GM18873 (cell line): ENCODE results near the gene EPN1.

Source experiments
- ATAC-seq: cut with Tn5 transposase; IDR thresholded peaks from one replicate; pipeline ENCODE4 v1.9.1; 2021; ENCODE audit warnings: mild to moderate bottlenecking, moderate library complexity, moderate number of reproducible peaks; ENCODE audit not compliant: unreplicated experiment, low FRiP score

The EPN1 gene

DNA sequence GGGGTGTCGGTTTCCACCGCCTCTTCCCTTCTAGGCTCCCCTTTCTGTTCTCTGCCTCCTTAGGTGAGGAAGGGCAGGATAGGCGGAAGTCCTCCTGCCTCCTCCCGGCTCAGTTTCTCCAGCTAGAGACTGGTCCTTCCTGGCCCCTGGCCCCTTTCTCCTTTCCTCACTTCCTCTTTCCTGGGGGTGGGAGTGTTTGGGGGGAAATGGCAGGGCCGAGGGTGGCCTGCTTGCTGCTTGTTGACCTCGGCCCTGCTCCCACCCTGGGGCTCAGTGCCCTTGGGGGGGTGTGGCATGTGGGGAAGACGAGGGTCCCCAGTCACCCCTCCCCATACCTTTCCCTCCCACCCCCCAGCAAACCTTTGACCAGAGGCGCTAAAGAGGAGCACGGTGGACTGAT lies 15.2 kb upstream of the EPN1 start:
- no peak for ATAC-seq

GRCh38 chr19:55660404-55660803 lies 14.6 kb upstream of the EPN1 start:
- ATAC-seq, result no peak

DNA sequence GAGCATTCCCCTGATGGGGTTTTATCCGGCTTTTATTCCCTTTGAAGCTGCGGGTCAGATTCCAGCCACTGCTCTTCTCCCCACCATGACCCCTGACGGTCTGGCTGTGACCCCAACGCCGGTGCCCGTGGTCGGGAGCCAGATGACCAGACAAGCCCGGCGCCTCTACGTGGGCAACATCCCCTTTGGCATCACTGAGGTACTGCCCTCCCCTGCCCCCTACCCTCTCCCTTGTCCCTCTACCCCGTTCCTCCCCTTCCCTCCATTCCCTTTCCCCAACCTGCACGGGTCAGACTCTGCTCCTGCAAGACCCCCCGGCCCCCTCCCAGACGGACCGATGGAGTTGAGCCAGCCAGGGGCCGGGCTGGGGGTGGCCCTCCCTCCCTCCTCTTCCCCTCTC lies 14.0 kb upstream of the EPN1 start:
- no peak for ATAC-seq

- no peak for ATAC-seq
Observed at GRCh38 chr19:55661826-55662225, 13.2 kb upstream of the EPN1 start.

GRCh38 chr19:55663846-55664536 lies 11.0 kb upstream of the EPN1 start:
- no peak for ATAC-seq

GRCh38 chr19:55666343-55667005 lies 8.6 kb upstream of the EPN1 start:
- no peak for ATAC-seq

GRCh38 chr19:55667006-55667381 lies 8.0 kb upstream of the EPN1 start:
- no peak for ATAC-seq

DNA sequence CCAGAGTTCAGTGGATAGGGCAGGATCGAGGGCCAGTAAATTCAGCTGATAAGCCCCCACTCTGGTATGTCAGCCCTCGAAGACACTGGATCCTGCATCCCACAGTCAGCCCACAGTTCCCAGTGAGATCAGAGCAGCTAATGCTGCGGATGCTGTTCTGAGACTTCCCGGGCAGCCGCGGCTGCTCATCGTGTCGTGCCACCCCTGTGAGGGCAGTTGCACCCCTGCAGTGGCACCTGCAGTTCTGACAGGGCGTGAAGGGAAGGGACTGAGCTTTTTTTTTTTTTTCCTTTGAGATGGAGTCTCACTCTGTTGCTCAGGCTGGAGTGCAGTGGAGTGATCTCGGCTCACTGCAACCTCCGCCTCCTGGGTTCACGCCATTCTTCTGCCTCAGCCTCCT lies 7.5 kb upstream of the EPN1 start:
- no peak for ATAC-seq

GRCh38 chr19:55667958-55668357 lies 7.1 kb upstream of the EPN1 start:
- no peak for ATAC-seq

GRCh38 chr19:55668603-55669348 lies 6.2 kb upstream of the EPN1 start:
- no peak for ATAC-seq

DNA sequence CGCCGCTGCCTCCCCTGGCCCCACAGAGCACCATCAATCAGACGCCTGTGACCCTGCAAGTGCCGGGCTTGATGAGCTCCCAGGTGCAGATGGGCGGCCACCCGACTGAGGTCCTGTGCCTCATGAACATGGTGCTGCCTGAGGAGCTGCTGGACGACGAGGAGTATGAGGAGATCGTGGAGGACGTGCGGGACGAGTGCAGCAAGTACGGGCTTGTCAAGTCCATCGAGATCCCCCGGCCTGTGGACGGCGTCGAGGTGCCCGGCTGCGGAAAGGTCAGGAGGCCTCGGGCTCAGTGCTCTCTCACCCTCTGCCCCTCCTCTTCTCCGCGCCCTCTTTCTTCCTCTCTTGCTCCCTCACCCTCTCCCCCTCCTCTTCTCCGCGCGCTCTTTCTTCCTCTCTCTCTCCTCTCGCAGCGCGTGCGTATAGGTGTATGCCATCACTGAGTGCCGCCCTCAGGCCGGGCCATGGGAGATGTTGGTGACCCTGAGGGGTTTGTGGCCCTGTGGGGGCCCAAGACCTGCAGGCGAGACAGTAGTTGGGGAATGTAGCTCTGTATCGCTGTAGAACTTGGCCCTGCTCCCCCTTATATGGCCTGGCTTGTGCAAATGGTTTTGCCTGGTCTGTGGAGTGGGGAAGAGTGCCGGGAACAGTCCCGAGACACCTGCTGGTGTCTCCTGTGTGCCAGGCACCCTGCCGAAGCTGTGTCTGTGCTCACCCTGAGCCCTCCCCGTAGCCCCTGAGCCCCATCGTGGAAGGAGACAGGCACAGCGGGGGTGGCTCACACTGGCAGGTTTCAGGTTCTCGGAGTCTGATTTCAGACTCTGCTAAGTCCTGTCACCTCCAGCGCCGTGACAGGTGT lies 5.4 kb upstream of the EPN1 start:
- no peak for ATAC-seq

GRCh38 chr19:55670280-55671053 lies 4.6 kb upstream of the EPN1 start:
- no peak for ATAC-seq

- no peak for ATAC-seq
Observed at GRCh38 chr19:55671054-55671378, 4.0 kb upstream of the EPN1 start.

GRCh38 chr19:55672418-55672817 lies 2.6 kb upstream of the EPN1 start:
- no peak for ATAC-seq

DNA sequence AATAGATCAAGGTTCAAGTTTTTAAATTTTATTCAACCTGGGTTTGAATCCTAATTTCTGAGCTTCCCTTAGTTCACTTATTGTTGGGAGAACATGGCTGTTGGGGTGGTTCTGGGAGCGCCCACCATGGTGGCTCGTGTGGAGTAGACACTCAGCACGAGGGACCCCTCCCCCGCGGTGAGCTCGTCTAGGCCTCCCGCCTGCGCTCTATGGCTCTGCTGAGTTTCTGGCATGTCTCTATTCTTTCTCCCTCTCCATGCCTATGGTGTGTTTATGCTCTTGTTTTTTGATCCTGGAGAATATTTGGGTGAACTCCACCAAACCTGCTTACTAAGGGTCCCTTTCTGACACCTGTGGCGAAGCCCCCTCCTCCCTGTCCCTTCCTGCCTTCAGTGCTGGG lies 1.6 kb upstream of the EPN1 start:
- no peak for ATAC-seq

- no peak for ATAC-seq
Observed at GRCh38 chr19:55673889-55674288, 1.1 kb upstream of the EPN1 start.

GRCh38 chr19:55674459-55674840 lies 576 bp upstream of the EPN1 start:
- ATAC-seq, result no peak

GRCh38 chr19:55675661-55676354 lies 782 bp downstream of the EPN1 start:
- no peak for ATAC-seq

GRCh38 chr19:55676383-55676782 lies 1.4 kb downstream of the EPN1 start:
- ATAC-seq, result no peak
